HL-60 (cell line): ENCODE results near the gene BBS9.

Experiments used
- DNase-seq, 2 experiments: peaks; one replicate each; pipeline ENCODE4 v3.0.0-alpha.2; 2010 to 2020; ENCODE audit warnings: low read depth in 1 of 2, low spot score in 1 of 2
- H3K27ac ChIP-seq: fragments of 250-450 bp; sonication (Bioruptor Pico); replicated peaks from 2 replicates; pipeline ENCODE4 v1.5.1; 2020; ENCODE audit warnings: mild to moderate bottlenecking, moderate library complexity
- H3K27me3 ChIP-seq: fragments of 250-450 bp; sonication (Bioruptor Pico); 2 replicates; pipeline ENCODE4 v1.5.1; 2021; ENCODE audit warnings: mild to moderate bottlenecking, moderate library complexity; ENCODE audit not compliant: insufficient read depth, poor library complexity, severe bottlenecking
- H3K4me3 ChIP-seq: replicated peaks from 2 replicates; pipeline ENCODE4 v1.5.1; 2011; ENCODE audit warnings: mild to moderate bottlenecking, control low read depth, low read length; ENCODE audit not compliant: insufficient read depth
- CTCF ChIP-seq: IDR thresholded peaks from one replicate; pipeline ENCODE4 v1.5.1; 2011; ENCODE audit warnings: low read length, control low read depth, inconsistent platforms; ENCODE audit not compliant: insufficient read depth
- GABPA ChIP-seq: IDR thresholded peaks from 2 replicates; pipeline ENCODE4 v1.6.1; 2012; ENCODE audit warnings: low read depth
- POLR2AphosphoS5 ChIP-seq: IDR thresholded peaks from 2 replicates; pipeline ENCODE4 v1.6.1; 2012; ENCODE audit warnings: low read depth
- REST ChIP-seq: IDR thresholded peaks from 2 replicates; pipeline ENCODE4 v1.6.1; 2012; ENCODE audit warnings: low read depth; ENCODE audit not compliant: insufficient replicate concordance
- SPI1 ChIP-seq: IDR thresholded peaks from 2 replicates; pipeline ENCODE4 v1.6.1; 2012; ENCODE audit warnings: low read depth, mild to moderate bottlenecking, borderline replicate concordance

BBS9 gene

GRCh38 chr7:33334349-33334748, 205.0 kb downstream of the BBS9 start:
- TF ChIP-seq CTCF, result no peak
- no peak for TF ChIP-seq GABPA
- TF ChIP-seq SPI1, result no peak
- no peak for TF ChIP-seq POLR2AphosphoS5
- TF ChIP-seq REST, result no peak
- H3K27ac ChIP-seq, result no peak overlapping the region
- H3K4me3 ChIP-seq, result no peak overlapping the region
- peaks cover 2% of the 10 kb centered on the region for H3K27me3 ChIP-seq
- DNase-seq, result no peak

GRCh38 chr7:33336820-33337219, 207.5 kb downstream of the BBS9 start:
- no peak overlapping the region for H3K27ac ChIP-seq
- TF ChIP-seq POLR2AphosphoS5, result no peak
- no peak for TF ChIP-seq REST
- no peak for TF ChIP-seq CTCF
- TF ChIP-seq GABPA, result no peak
- no peak for TF ChIP-seq SPI1
- H3K4me3 ChIP-seq, result no peak overlapping the region
- no peak for DNase-seq
- peaks cover 2% of the 10 kb centered on the region for H3K27me3 ChIP-seq

- H3K27me3 ChIP-seq, result peaks cover 2% of the 10 kb centered on the region
- H3K4me3 ChIP-seq, result no peak overlapping the region
- H3K27ac ChIP-seq, result no peak overlapping the region
- DNase-seq, result no peak
- TF ChIP-seq REST, result no peak
- TF ChIP-seq SPI1, result 0 out of 2 replicates have a peak, but pooled peaks have one; percentile 24
Observed at GRCh38 chr7:33339074-33339790, 209.9 kb downstream of the BBS9 start.
